Heart left ventricle (tissue), 16 donors: ENCODE measurements around the gene DFFB. TPM values are rescaled to one million over a fixed set of nuclear protein-coding genes. Genes with fewer than 3 reads are reported as not detected.
A peak's percentile ranks its signal among the peaks of the same experiment; 100 is the strongest.

Experiments used
- ATAC-seq, 4 donors: fragments of 200-7000 bp; cut with Tn5 transposase; one replicate each; pipeline ENCODE4 v1.9.1; 2020 to 2022; ENCODE audit warnings: moderate library complexity in 4 of 4, mild to moderate bottlenecking in 3 of 4, moderate number of reproducible peaks in 1 of 4
- DNase-seq, 5 donors: peaks; one replicate each; pipeline ENCODE4 v3.0.0-alpha.2; 2020
- H3K27ac ChIP-seq, 12 donors: fragments of 200-600 bp; sonication (generic) in 4 of 12; one replicate each; pipeline versions ENCODE4 v1.5.0 to v1.8.0; 2016 to 2022; ENCODE audit warnings: mild to moderate bottlenecking in 2 of 12
- H3K27me3 ChIP-seq, 9 donors: fragments of 200-600 bp; sonication (generic) in 2 of 9; one replicate each; pipeline versions ENCODE4 v1.5.1 to v1.8.0; 2016 to 2022; ENCODE audit warnings: mild to moderate bottlenecking in 3 of 9
- H3K36me3 ChIP-seq, 9 donors: fragments of 200-600 bp; sonication (generic) in 2 of 9; one replicate each; pipeline versions ENCODE4 v1.5.0 to v1.8.0; 2018 to 2022; ENCODE audit warnings: mild to moderate bottlenecking in 2 of 9
- H3K4me1 ChIP-seq, 12 donors: fragments of 200-600 bp; sonication (generic) in 4 of 12; one replicate each; pipeline versions ENCODE4 v1.5.0 to v1.8.0; 2016 to 2022; ENCODE audit warnings: mild to moderate bottlenecking in 3 of 12
- H3K4me3 ChIP-seq, 12 donors: fragments of 200-600 bp; sonication (generic) in 4 of 12; one replicate each; pipeline versions ENCODE4 v1.5.0 to v1.8.0; 2017 to 2022; ENCODE audit warnings: mild to moderate bottlenecking in 9 of 12, moderate library complexity in 4 of 12
- H3K9me3 ChIP-seq, 12 donors: fragments of 200-600 bp; sonication (generic) in 4 of 12; one replicate each; pipeline versions ENCODE4 v1.5.0 to v1.8.0; 2016 to 2022; ENCODE audit warnings: mild to moderate bottlenecking in 1 of 12
- CTCF ChIP-seq, 12 donors: fragments of 200-600 bp; sonication (generic) in 4 of 12; IDR thresholded peaks; one replicate each; pipeline versions ENCODE4 v1.5.0 to v1.8.0; 2018 to 2022; ENCODE audit warnings: antibody characterized with exemption in 12 of 12, mild to moderate bottlenecking in 5 of 12
- POLR2A ChIP-seq, 2 donors: fragments of 450-650 bp; IDR thresholded peaks; one replicate each; pipeline ENCODE4 v1.6.1; 2017; ENCODE audit warnings: antibody characterized with exemption in 2 of 2, mild to moderate bottlenecking in 2 of 2, moderate library complexity in 2 of 2
- WGBS, 4 donors: extraction: QIAGEN DNeasy Blood & Tissue Kit in 2 of 4; methylation state at CpG; one replicate each; pipeline versions ENCODE4 v1.1.5 to v1.1.7; 2013 to 2018; 5-methylcytosine and 5-hydroxymethylcytosine counted together
- intact Hi-C, 10 donors: fragments of 100-400 bp; cut with DNase I; formaldehyde crosslinking; loops; one replicate each; pipeline versions ENCODE4 v1.11.1 to v1.14.2; 2022
- polyA plus RNA-seq, 2 donors: library from polyadenylated mRNA; stranded (reverse); fragments of 200-250 nt; gene quantifications; one replicate each; pipeline ENCODE4 v1.2.3, GENCODE V29; 2013
- total RNA-seq, 9 donors: library from RNA; depleted of rRNA in 2 of 9; stranded (reverse); fragments of >200 nt in 2 of 9; fragmentation: NEBNext Ultra II Directional in 3 of 9; extraction: Animal tissue kit (Norgen Biotek cat#: 25700) in 3 of 9; gene quantifications; one replicate each; pipeline versions ENCODE4 v1.1.0 to v1.2.4, GENCODE V29; 2016 to 2023
- donor health status: ischemic (EF 13 %, LVEDD 7.1; RV severe dilation, severe dysfunction).
- donor health status: healthy with polysubstance abuse.
- donor health status: DM: no; HTN: yes; CAD: no.
- donor health status: DM: no; HTN: no; CAD: no.
- donor health status: ischemic (EF 25% LVEDD 6.9; RV normal size, moderate dysfunction).
- donor health status: ischemic (EF 25% LVEDD 5.7; RV mildly dilated, moderate dysfunction).
- donor health status: healthy.
- donor health status: DM: yes; HTN: yes; CAD: no.
- donor health status: ischemic (EF 35%, LVEDD 5.7; RV mildly dilated, moderate dysfunction).
- donor health status: nonischemic (EF 11% LVEDD 7.7; RV severe dilation, severe dysfunction).
- donor health status: DM: yes; HTN: yes; CAD: no.
- donor health status: PGD.
- donor health status: ischemic (EF 29% LVEDD 5.4; RV normal size, mild dysfunction).
- donor health status: nonischemic (EF 23%, LVEDD 6.1; RV moderate dilation, normal function).

DFFB gene
- total and polyA plus RNA-seq, 11 donors: 1.3 to 5.8 (median 2.6) TPM

DNA sequence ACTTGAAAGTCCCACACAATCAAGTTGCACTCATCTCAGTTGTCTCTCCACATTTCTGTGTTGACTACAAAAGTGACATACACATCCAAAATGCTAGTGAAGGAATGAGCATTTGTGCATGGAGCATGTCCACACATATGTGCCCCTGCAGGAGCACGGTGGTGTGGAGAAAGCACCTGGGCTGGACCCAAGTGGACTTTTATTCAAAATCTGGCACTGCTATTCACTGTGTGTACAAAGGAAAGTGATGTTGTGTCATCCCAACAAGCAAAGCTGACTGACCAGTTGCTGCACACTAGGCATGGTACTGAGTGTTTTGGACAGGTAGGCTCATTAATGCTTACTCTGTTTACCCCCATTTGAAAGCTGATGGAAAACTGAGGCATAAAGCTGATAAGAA lies 19.6 kb upstream of the DFFB start:
- ATAC-seq (no peak), DNase-seq (no peak)
- intact Hi-C loops: no loop called here
- Histone ChIP-seq H3K9me3 (peaks cover 0 to 16% (median 6%) of the 10 kb centered on the region in 12 donors), H3K27me3 (no peaks in the 10 kb centered on the region), H3K4me1 (peaks cover 0 to 3% (median 0%) of the 10 kb centered on the region in 12 donors), H3K4me3 (no peak overlapping the region), H3K36me3 (peaks cover 4 to 94% (median 85%) of the 10 kb centered on the region in 9 donors), H3K27ac (no peak overlapping the region)
- 97 to 100% (median 99%) methylated on average over 1 of the region's 1 CpG for WGBS, 4 donors
- TF ChIP-seq CTCF (IDR thresholded peaks at IDR 0.05): no peak
- TF ChIP-seq POLR2A (IDR thresholded peaks at IDR 0.05): no peak

DNA sequence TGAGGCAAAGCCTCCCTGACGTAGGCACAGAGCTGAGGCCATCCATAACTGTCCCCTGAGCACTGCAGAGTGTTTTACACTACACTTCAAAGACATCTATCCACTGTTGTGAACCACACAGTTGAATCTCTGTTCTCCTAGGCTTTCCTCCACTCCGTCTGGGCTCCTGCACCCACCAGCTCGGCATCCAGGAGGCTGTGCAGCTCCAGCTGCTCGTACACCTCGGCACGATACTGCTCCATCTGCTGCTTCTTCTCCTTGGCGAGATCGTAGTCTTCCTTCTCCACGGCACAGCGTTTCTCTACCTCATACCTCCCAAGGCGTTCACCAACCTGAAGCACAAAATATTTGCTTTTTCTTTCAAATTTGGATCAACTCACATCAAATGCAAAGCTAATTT lies 18.5 kb upstream of the DFFB start:
- no peak for TF ChIP-seq POLR2A (IDR thresholded peaks at IDR 0.05)
- TF ChIP-seq CTCF (IDR thresholded peaks at IDR 0.05): no peak
- DNase-seq (no peak), ATAC-seq (no peak)
- Histone ChIP-seq H3K4me3 (no peak overlapping the region), H3K9me3 (peaks cover 0 to 16% (median 6%) of the 10 kb centered on the region in 12 donors), H3K4me1 (peaks cover 0 to 5% (median 0%) of the 10 kb centered on the region in 12 donors), H3K36me3 (peaks cover 4 to 94% (median 85%) of the 10 kb centered on the region in 9 donors), H3K27ac (no peak overlapping the region), H3K27me3 (no peaks in the 10 kb centered on the region)
- WGBS, 4 donors: 96 to 98% (median 97%) methylated on average over 11 of the region's 11 CpGs
- intact Hi-C loops: no loop called here

- H3K27ac ChIP-seq: no peak overlapping the region
- peaks cover 0 to 16% (median 6%) of the 10 kb centered on the region in 12 donors for H3K9me3 ChIP-seq
- intact Hi-C loops: no loop called here
- H3K4me3 ChIP-seq: no peak overlapping the region
- no peak for DNase-seq
- 97% methylated on average over 7 of the region's 7 CpGs for WGBS, 4 donors
- ATAC-seq: no peak
- H3K4me1 ChIP-seq: peaks cover 0 to 5% (median 0%) of the 10 kb centered on the region in 12 donors
- no peaks in the 10 kb centered on the region for H3K27me3 ChIP-seq
- no peak for TF ChIP-seq POLR2A (IDR thresholded peaks at IDR 0.05)
- TF ChIP-seq CTCF (IDR thresholded peaks at IDR 0.05): no peak
- peaks cover 4 to 95% (median 83%) of the 10 kb centered on the region in 9 donors for H3K36me3 ChIP-seq
Measured at GRCh38 chr1:3841491-3841890, 15.8 kb upstream of the DFFB start.

DNA sequence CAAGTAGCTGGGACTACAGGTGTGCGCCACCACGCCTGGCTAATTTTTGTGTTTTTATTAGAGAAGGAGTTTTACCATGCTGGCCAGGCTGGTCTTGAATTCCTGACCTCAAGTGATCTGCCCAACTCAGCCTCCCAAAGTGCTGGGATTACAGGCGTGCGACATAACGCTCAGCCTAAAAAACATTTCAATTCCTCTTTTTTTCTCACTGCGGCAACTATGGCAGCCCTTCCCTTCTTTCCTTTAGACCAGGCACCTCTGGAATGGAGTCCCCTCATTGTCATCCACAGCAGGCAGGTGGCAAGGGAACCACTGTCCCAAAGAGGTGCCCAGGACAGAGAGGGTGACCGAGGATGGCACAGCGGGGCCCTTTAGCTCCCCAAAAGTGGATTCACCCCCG lies 14.4 kb upstream of the DFFB start:
- TF ChIP-seq CTCF (IDR thresholded peaks at IDR 0.05) (no peak), POLR2A (IDR thresholded peaks at IDR 0.05) (no peak)

More for the DNA sequence above, 14.4 kb upstream of the DFFB start:
- Histone ChIP-seq H3K9me3 (peaks cover 0 to 2% (median 0%) of the 10 kb centered on the region in 12 donors), H3K27me3 (no peaks in the 10 kb centered on the region), H3K36me3 (peaks cover 0 to 95% (median 83%) of the 10 kb centered on the region in 9 donors), H3K27ac (peak overlapping the region in 1 of 12 donors; percentile 64), H3K4me1 (peaks cover 0 to 5% (median 0%) of the 10 kb centered on the region in 12 donors), H3K4me3 (no peak overlapping the region)
- no peak for ATAC-seq
- 93 to 97% (median 96%) methylated on average over 9 of the region's 9 CpGs for WGBS, 4 donors
- intact Hi-C loops: no loop called here
- DNase-seq: no peak
